ENCODE results near the gene MTA1.
A peak's percentile ranks its signal among the peaks of the same experiment; 100 is the strongest.

The MTA1 gene

GRCh38 chr14:105486974-105487448 lies 67.4 kb downstream of the MTA1 start:
- DNase-seq (ENCODE audit: low read depth in 2 of 2), result no peak

GRCh38 chr14:105487449-105487985 lies 67.9 kb downstream of the MTA1 start:
- peak in 1 of 2 donors; percentile 43 for DNase-seq (ENCODE audit: low read depth in 2 of 2)

- no peak for DNase-seq (ENCODE audit: low read depth in 2 of 2)
Measured at GRCh38 chr14:105487986-105488777, 68.6 kb downstream of the MTA1 start.

GRCh38 chr14:105488781-105489541 lies 69.3 kb downstream of the MTA1 start:
- DNase-seq (ENCODE audit: low read depth in 2 of 2), result no peak

- DNase-seq (ENCODE audit: low read depth in 2 of 2), result peak; percentile 69 to 76
Measured at GRCh38 chr14:105489542-105490266, 70.1 kb downstream of the MTA1 start.

DNA sequence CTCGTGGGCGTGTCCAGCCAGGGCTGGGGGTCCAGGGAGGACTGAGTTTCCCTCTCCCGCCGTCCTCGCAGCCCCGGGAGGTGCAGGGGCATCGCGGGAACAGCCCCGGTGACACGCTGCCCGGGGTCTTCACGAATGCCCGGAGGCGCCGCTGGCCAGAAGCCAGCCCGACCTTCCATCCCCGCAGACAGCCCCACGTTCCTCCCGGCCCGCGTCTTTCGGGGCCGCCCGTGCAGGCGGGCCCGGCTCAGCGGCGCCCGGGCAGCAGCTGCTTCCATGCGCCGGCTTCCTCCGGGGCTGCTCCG lies 70.6 kb downstream of the MTA1 start:
- no peak for DNase-seq (ENCODE audit: low read depth in 2 of 2)

DNA sequence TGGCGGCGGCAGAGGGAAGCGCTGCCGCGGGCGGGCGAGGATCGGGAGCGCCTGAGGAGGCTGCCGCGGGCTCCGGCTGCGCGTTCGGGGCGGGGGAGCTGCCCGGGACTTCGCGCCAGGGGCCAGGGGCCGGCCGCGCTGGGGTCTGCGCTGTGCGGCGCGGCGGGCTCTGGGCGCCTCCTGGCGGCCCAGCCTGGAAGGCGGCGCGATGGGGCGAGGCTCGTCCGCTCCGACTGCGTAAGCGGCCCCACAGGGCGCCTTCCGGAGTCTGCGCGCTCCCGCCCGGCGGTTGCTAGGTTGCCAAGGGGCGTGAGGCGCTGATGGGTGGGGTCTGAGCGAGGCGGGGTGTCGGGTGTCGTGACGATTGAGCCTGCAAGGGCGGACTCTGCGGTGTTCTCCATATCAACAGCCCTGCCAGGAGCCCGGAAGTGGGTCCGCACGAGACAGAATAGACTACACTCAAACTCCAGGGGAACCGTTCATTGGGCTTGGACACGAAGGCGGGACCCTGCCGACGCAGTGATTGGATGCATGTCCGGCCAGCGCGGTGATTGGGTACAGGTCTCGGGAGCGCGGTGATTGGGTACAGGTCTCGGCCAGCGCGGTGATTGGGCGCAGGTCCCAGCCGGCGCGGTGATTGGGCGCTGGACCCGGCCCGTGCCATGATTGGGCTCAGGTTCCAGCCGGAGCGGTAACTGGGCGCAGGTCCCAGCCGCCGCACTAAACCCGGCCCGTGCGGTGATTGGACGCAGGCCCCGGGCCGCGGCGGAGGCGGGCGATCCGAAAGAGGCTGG lies 71.1 kb downstream of the MTA1 start, which contains the start of gene TEDC1:
Gene TEDC1, plus strand, starts transcription at position 675 of the 794 bp plus-strand sequence. CDS start 130 bp downstream, outside the sequence.
- DNase-seq (ENCODE audit: low read depth in 2 of 2), result peak; percentile 98

GRCh38 chr14:105491366-105491973 lies 71.8 kb downstream of the MTA1 start:
- DNase-seq (ENCODE audit: low read depth in 2 of 2), result peak; percentile 60 to 76

DNA sequence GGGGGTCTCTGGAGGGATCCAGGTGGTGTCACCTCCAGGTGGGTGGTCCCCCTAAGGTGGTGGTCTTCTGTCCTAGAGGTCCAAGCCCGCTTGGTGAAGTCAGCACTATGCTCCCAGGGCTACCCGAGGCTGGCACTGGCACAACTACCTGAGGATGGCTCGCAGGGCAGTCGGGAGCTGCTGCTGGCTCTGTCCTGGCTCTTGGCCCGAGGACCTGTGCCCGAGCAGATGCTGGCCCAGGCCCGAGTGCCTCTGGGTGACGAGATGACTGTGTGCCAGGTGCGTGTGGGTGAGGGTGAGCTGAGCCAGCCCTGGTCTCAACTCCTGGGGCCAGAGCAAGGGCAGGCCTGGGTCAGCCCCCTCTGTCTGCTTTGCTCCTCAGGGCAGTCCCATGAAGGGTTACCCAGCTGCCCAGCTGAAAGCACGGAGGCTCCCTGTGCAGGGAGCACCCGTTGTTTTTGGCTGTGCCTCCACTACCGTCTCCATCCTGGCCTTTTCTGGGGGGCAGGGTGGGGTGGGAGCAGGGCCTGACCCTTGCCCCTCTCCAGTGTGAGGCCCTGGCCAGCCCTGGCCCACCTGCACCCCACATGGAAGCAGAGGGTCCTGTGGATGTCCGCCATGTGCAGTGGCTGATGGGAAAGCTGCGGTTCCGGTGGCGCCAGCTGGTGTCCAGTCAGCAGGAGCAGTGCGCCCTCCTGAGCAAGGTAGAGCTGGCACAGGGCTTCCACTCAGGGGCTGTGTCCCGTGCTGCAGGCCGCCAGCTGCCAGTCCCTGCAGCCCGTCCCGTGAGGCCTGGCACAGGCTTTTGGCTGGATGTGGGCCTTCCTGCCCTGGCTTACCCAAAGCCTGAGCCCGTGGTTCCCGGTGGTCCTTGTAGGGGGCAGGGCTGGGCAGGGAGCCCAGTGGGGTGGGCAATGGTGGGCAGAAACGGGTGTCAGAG lies 72.7 kb downstream of the MTA1 start:
- DNase-seq (ENCODE audit: low read depth in 2 of 2), result no peak

- no peak for DNase-seq (ENCODE audit: low read depth in 2 of 2)
Measured at GRCh38 chr14:105492971-105493871, 73.6 kb downstream of the MTA1 start.

DNA sequence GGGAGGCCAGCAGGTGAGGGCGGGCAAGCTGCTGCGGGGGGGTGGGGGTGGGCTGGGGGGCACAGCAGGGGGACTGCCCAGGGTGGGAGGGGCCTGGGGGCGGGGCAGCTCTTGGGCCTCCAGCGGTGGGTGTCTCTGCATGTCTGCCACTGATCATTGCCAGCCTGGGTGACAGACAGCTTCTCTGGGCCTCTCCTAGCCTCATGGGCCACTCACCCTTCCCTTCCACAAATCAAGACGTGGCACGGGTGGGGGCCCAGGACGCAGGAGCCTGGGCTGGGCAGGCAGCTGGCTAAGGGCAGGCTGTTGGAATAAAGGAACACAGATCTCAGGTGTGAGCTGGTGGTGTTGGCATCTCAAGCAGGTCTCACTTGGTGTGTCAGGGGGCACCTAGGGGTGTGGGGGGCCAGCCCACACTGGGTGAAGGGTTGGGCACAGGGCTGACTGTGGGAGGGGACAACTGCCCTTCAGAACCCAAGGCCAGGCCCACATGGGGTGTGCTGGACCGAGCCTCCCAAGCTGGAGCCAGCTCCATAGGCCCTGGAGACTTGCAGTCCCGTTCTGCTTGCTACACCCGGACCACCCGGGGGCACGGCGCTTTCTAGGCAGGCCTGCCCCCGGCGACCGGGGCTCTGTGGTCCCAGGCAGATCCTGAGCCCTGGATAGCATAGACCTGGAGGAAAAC lies 74.4 kb downstream of the MTA1 start:
- no peak for DNase-seq (ENCODE audit: low read depth in 2 of 2)

DNA sequence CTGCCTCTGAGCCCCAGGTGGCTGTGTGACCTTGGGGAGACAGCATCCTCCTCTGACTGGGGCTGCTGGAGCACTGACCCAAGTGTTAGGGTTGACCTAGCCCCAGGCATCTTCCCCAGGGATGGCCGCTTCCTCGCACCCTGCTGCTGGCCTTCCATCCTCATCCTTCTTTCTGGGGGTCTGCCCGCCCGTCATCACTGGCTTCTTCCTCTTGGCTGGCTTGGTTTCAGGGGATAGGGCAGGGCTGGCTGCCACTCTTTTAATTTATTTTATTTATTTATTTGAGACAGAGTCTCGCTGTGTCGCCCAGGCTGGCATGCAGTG lies 74.9 kb downstream of the MTA1 start:
- DNase-seq (ENCODE audit: low read depth in 2 of 2), result no peak

GRCh38 chr14:105495101-105495989 lies 75.7 kb downstream of the MTA1 start:
- no peak for DNase-seq (ENCODE audit: low read depth in 2 of 2)

DNA sequence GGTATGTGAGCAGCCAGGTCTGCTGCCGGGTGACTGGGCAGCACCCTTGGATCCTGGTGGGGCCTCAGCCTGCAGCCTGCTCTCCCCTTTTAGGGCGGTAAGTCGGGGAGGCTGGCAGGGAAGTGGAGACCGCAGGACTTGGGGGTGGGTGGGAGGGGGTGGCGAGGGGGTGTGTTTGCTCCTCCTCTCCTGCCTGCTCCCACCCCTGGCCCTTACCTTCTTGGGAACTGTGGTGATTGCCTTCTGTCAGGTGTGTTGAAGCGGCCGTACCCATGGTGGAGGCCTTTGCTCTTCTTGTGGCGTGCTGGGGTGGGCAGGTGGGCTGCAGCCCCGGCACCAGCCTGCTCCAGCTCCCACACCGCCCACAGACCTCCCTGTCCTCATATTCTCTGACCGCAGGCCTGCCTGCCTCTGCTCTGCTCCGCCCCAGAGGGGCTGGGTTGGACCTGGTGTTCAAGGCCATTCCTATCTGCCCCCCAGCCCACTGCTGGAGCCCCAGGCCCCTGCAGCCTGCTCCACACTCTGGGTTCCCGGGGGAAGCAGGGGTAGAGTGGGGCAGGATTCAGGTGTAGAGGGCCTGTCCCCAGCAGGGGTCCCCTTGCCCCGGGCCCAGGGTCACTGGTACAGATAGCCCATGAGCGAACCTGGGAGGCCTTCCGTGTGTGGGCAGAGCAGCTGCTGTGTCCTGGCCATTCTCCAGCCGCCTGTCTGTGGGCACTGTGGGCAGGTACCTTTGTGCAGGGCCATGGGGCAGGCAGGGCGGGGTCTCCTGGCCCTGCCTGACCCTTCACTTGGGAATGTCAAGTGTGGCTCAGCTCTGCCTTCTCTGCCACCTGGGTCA lies 76.6 kb downstream of the MTA1 start:
- DNase-seq (ENCODE audit: low read depth in 2 of 2), result no peak

DNA sequence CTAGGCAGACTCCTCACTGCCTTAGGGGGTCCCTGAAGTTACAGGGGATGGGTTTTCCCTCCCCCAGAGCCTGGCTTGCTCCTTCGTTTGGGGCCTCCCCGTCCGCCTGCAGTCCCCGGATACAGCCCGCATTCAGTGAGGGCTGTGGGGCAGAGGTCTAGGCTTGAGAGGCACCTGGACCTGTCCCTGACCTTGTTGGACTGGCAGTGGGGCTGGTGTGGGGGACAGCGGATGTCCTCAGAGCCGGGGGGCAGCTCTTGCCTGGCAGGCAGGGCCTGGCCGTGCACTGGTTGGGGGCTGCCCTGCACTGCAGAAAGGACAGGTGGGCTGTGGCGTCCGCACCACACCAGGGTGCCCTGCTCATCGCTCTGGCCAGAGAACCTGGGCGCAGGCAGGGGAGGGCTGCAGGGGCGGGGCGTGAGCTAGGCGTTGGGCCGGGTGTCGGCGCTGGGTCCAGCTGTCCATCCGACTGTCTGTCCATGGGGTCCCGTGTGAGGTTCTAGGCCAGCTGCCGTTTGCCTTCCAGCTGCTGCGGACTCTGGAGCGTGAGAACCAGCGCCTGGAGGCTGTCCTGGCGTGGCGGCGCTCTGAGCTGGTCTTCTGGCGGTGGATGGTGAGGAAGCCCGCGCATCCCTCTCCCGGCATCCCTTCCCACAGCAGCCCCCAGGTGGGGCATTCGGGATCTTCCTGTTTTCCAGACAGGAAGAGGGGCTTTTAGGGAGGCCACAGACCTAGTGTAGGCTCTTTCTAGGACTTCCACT lies 77.4 kb downstream of the MTA1 start:
- DNase-seq (ENCODE audit: low read depth in 2 of 2), result no peak
